Measurements from ENCODE around the gene RPS6KB2. TPM values are rescaled to one million over a fixed set of nuclear protein-coding genes. Genes with fewer than 3 reads are reported as not detected.
"Not testable (repeated sequence)": the region's sequence is repeated elsewhere in the genome, so short reads cannot be mapped to it uniquely, and the experiment has no call there.

RPS6KB2 gene
- total RNA-seq, 1 donor from 2014 or later, result 83.1 TPM

- not testable (repeated sequence) for DNase-seq, H3K27me3 Mint-ChIP-seq, H3K9me3 Mint-ChIP-seq
- peaks cover 47% of the 10 kb centered on the region for H3K4me1 Mint-ChIP-seq
- intact Hi-C loops (cut with micrococcal nuclease), result loop anchor here (1.0 to 5.0 kb wide), 4 partner anchors 82 to 405 kb away; partner anchors contain the start of gene GRK2
- peak overlapping the region; percentile 91 for H3K4me3 Mint-ChIP-seq
- H3K36me3 Mint-ChIP-seq (ENCODE audit: low read depth), result peaks cover 50% of the 10 kb centered on the region
- peak overlapping the region; percentile 87 for H3K27ac Mint-ChIP-seq
These were observed 26.0 kb upstream of the RPS6KB2 start for GRCh38 chr11:67402192-67402839.

GRCh38 chr11:67403085-67403484, 25.2 kb upstream of the RPS6KB2 start:
- Mint-ChIP-seq H3K27ac (peak overlapping the region; percentile 86), H3K4me1 (peaks cover 51% of the 10 kb centered on the region), H3K4me3 (peak overlapping the region; percentile 90), H3K36me3 (ENCODE audit: low read depth) (peaks cover 45% of the 10 kb centered on the region)
- H3K27me3 Mint-ChIP-seq, H3K9me3 Mint-ChIP-seq, DNase-seq: not testable (repeated sequence)
- intact Hi-C loops (cut with micrococcal nuclease), result loop anchor here (1.0 to 5.0 kb wide), 4 partner anchors 61 to 404 kb away; partner anchors contain the start of gene GRK2

GRCh38 chr11:67404515-67405195, 23.6 kb upstream of the RPS6KB2 start:
- Mint-ChIP-seq H3K27me3 (no peaks in the 10 kb centered on the region), H3K4me1 (peaks cover 56% of the 10 kb centered on the region), H3K36me3 (ENCODE audit: low read depth) (peaks cover 37% of the 10 kb centered on the region), H3K27ac (peak overlapping the region; percentile 86), H3K4me3 (peak overlapping the region; percentile 90), H3K9me3 (no peaks in the 10 kb centered on the region)
- DNase-seq, result peak; percentile 85
- intact Hi-C loops (cut with micrococcal nuclease), result loop anchor here (5.0 kb wide), 2 partner anchors 137 to 403 kb away; partner anchors contain the start of gene GRK2

GRCh38 chr11:67405196-67405567, 23.1 kb upstream of the RPS6KB2 start:
- peak overlapping the region; percentile 86 for H3K27ac Mint-ChIP-seq
- no peaks in the 10 kb centered on the region for H3K27me3 Mint-ChIP-seq
- peak overlapping the region; percentile 90 for H3K4me3 Mint-ChIP-seq
- H3K4me1 Mint-ChIP-seq, result peaks cover 60% of the 10 kb centered on the region
- intact Hi-C loops (cut with micrococcal nuclease), result no loop called here
- H3K36me3 Mint-ChIP-seq (ENCODE audit: low read depth), result peaks cover 40% of the 10 kb centered on the region
- no peaks in the 10 kb centered on the region for H3K9me3 Mint-ChIP-seq
- DNase-seq, result no peak

GRCh38 chr11:67405688-67406339, 22.5 kb upstream of the RPS6KB2 start:
- Mint-ChIP-seq H3K27ac (peak overlapping the region; percentile 86), H3K9me3 (no peaks in the 10 kb centered on the region), H3K36me3 (ENCODE audit: low read depth) (peaks cover 39% of the 10 kb centered on the region), H3K4me3 (peak overlapping the region; percentile 90), H3K27me3 (no peaks in the 10 kb centered on the region), H3K4me1 (peaks cover 61% of the 10 kb centered on the region)
- no peak for DNase-seq
- intact Hi-C loops (cut with micrococcal nuclease), result no loop called here

GRCh38 chr11:67406420-67406968, 21.8 kb upstream of the RPS6KB2 start:
- no peaks in the 10 kb centered on the region for H3K9me3 Mint-ChIP-seq
- H3K4me3 Mint-ChIP-seq, result peak overlapping the region; percentile 90
- H3K27me3 Mint-ChIP-seq, result no peaks in the 10 kb centered on the region
- H3K4me1 Mint-ChIP-seq, result peaks cover 65% of the 10 kb centered on the region
- peak overlapping the region; percentile 86 for H3K27ac Mint-ChIP-seq
- H3K36me3 Mint-ChIP-seq (ENCODE audit: low read depth), result peaks cover 42% of the 10 kb centered on the region
- intact Hi-C loops (cut with micrococcal nuclease), result no loop called here
- DNase-seq, result no peak

- Mint-ChIP-seq H3K36me3 (ENCODE audit: low read depth) (peaks cover 42% of the 10 kb centered on the region), H3K27me3 (no peaks in the 10 kb centered on the region), H3K27ac (peak overlapping the region; percentile 86), H3K4me1 (peaks cover 68% of the 10 kb centered on the region), H3K4me3 (peak overlapping the region; percentile 90), H3K9me3 (no peaks in the 10 kb centered on the region)
- intact Hi-C loops (cut with micrococcal nuclease), result no loop called here
- DNase-seq, result no peak
These were observed 21.2 kb upstream of the RPS6KB2 start for GRCh38 chr11:67406969-67407687.

- peaks cover 42% of the 10 kb centered on the region for H3K36me3 Mint-ChIP-seq (ENCODE audit: low read depth)
- peak overlapping the region; percentile 86 for H3K27ac Mint-ChIP-seq
- peaks cover 70% of the 10 kb centered on the region for H3K4me1 Mint-ChIP-seq
- peak overlapping the region; percentile 90 for H3K4me3 Mint-ChIP-seq
- H3K9me3 Mint-ChIP-seq, result no peaks in the 10 kb centered on the region
- intact Hi-C loops (cut with micrococcal nuclease), result loop anchor here (2.0 kb wide), 1 partner anchor 29 kb away; the partner anchor contains the start of gene PTPRCAP
- no peak for DNase-seq
- H3K27me3 Mint-ChIP-seq, result no peaks in the 10 kb centered on the region
These were observed 20.6 kb upstream of the RPS6KB2 start for GRCh38 chr11:67407688-67408163.

- intact Hi-C loops (cut with micrococcal nuclease), result loop anchor here (2.0 kb wide), 1 partner anchor 28 kb away; the partner anchor contains the start of gene PTPRCAP
- Mint-ChIP-seq H3K36me3 (ENCODE audit: low read depth) (peaks cover 40% of the 10 kb centered on the region), H3K27me3 (peaks cover 4% of the 10 kb centered on the region), H3K4me3 (peak overlapping the region; percentile 90), H3K27ac (peak overlapping the region; percentile 86), H3K9me3 (no peaks in the 10 kb centered on the region), H3K4me1 (peaks cover 68% of the 10 kb centered on the region)
- no peak for DNase-seq
These were observed 19.7 kb upstream of the RPS6KB2 start for GRCh38 chr11:67408437-67409200.

- peak; percentile 94 for DNase-seq
- H3K27ac Mint-ChIP-seq, result peak overlapping the region; percentile 94
- intact Hi-C loops (cut with micrococcal nuclease), result loop anchor here (2.0 kb wide), 1 partner anchor 28 kb away; the partner anchor contains the start of gene PTPRCAP
- no peaks in the 10 kb centered on the region for H3K9me3 Mint-ChIP-seq
- peaks cover 4% of the 10 kb centered on the region for H3K27me3 Mint-ChIP-seq
- peak overlapping the region; percentile 90 for H3K4me3 Mint-ChIP-seq
- peaks cover 39% of the 10 kb centered on the region for H3K36me3 Mint-ChIP-seq (ENCODE audit: low read depth)
- H3K4me1 Mint-ChIP-seq, result peaks cover 67% of the 10 kb centered on the region
These were observed 19.0 kb upstream of the RPS6KB2 start for GRCh38 chr11:67409261-67409666.

GRCh38 chr11:67409781-67410368, 18.4 kb upstream of the RPS6KB2 start:
- intact Hi-C loops (cut with micrococcal nuclease), result loop anchor here (2.0 kb wide), 1 partner anchor 27 kb away; the partner anchor contains the start of gene PTPRCAP
- peak overlapping the region; percentile 94 for H3K27ac Mint-ChIP-seq
- H3K27me3 Mint-ChIP-seq, result peaks cover 5% of the 10 kb centered on the region
- no peaks in the 10 kb centered on the region for H3K9me3 Mint-ChIP-seq
- H3K36me3 Mint-ChIP-seq (ENCODE audit: low read depth), result peaks cover 34% of the 10 kb centered on the region
- peak overlapping the region; percentile 88 for H3K4me3 Mint-ChIP-seq
- H3K4me1 Mint-ChIP-seq, result peaks cover 62% of the 10 kb centered on the region
- DNase-seq, result no peak

GRCh38 chr11:67410369-67410831, 17.9 kb upstream of the RPS6KB2 start:
- peaks cover 7% of the 10 kb centered on the region for H3K27me3 Mint-ChIP-seq
- DNase-seq, result no peak
- H3K4me1 Mint-ChIP-seq, result peaks cover 58% of the 10 kb centered on the region
- H3K27ac Mint-ChIP-seq, result peak overlapping the region; percentile 94
- no peaks in the 10 kb centered on the region for H3K9me3 Mint-ChIP-seq
- peaks cover 29% of the 10 kb centered on the region for H3K36me3 Mint-ChIP-seq (ENCODE audit: low read depth)
- intact Hi-C loops (cut with micrococcal nuclease), result no loop called here
- peak overlapping the region; percentile 88 for H3K4me3 Mint-ChIP-seq

Data from activated CD4-positive, alpha-beta T cell treated with anti-CD3 and anti-CD28 coated beads, Interleukin-2, amount 10 ng/mL, durations not matched to agents 24 days and 14 days (primary cell).